GM18858 (cell line): ENCODE results near the gene GLS2.
"Not testable (repeated sequence)": the region's sequence is repeated elsewhere in the genome, so short reads cannot be mapped to it uniquely, and the experiment has no call there.

Experiments
- ATAC-seq: cut with Tn5 transposase; IDR thresholded peaks from one replicate; pipeline ENCODE4 v1.9.1; 2021; ENCODE audit not compliant: unreplicated experiment

The GLS2 gene

DNA sequence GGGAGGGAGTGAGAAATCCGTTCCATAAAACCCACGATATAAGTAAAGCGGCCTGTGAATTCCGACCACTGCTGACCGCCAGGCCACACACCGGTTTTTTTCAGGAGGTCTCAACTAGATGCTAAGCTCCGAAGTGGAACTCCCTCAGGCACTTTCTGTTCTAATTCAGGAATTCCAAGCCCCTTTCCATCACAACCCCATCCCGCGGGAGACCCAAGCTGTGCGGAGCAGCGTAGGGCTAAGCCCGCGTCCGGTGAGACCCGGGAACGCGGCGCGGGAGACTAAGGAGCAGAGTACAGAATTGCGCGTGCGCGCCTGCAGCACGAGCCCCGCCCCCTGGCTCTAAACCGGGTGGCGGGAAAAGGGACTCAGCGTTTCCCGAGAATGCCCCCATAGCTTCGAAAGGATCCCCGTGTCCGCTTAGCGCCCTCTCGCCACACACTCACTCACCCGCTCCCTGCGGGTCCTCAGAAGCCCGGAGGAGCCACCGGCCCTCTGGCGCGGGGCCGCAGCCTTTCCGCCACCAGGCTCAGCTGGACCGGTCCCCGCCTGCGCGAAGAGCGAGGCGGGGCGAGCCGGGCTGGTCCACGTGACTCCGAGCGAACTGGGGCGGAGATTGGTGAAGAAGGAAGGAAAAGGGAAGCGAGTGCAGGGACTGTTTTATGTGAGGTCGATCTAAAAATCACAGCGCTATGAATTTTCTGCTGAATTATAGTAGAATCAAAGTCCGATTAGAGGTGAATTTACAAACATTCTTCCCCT, 38.9 kb downstream of the GLS2 start, which contains the start of gene TIMELESS:
TIMELESS (minus strand) TSS at position 567 of the 762 bp plus-strand sequence. CDS start 15,256 bp downstream, outside the sequence.
- ATAC-seq: peak; percentile 84

DNA sequence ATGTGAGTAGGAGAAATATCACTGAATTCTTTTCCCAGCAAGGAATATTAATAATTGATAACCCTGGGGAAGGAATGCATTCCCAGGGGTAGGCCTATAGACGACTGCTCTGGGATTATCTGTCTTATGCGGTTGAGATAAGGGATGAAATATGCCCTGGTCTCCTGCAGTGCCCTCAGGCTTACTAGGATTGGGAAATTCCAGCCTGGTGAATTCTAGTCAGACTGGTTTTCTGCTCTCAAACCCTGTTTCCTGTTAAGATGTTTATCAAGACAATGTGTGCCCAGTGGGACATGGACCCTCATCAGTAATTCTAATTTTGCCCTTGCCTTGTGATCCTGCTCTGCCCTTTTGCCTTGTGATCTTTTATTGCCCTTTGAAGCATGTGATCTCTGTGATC, 44.8 kb downstream of the GLS2 start:
- ATAC-seq: not testable (repeated sequence)

DNA sequence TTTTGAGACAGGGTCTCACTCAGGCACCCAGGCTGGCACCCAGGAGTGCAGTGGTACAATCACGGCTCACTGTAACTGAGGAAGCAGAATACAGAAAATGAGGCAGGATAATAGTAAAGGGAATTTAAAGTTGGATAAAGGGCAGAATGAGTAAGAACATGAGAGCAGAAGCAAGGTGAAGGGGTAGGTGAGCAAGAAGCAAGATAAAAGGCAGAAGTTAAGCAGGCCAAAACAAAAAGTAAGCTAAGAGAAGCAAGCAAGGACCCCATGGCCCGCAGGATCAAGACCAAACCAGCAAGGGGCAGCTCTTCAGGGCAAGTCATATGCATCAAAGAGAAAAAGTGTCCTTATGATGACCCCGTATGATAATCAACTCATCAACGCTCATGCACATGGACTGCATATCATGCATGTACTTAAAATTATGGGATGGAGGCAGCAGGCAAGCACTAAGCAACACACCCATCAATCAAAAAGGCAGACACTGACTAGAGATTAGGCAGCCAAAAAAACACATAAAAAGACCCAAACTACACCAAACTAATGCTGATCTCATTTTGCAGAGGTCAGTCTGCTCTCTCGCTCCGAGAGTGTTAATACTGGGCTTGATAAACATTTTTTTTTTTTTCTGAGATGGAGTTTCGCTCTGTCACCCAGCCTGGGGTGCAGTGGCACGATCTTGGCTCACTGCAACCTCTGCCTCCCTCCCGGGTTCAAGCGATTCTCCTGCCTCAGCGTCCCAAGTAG, 50.4 kb downstream of the GLS2 start:
- no peak for ATAC-seq

DNA sequence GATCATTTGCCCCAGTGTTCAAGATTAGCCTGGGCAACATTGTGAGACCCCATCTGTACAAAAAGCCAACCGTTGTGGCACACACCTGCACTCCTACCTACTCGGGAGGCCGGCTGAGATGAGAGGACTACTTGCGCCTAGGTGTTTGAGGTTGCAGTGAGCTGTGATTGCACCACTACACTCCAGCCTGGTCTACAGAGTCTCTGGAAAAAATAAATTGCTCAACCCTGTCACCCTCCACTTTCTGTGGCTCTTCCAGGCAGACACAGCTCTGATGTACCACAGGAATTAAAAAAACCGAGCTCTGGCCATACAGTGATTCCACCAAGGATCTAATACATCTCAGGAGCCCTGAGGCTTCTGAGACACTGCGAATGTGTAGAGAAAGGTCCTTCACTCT, 53.1 kb downstream of the GLS2 start:
- ATAC-seq: no peak

DNA sequence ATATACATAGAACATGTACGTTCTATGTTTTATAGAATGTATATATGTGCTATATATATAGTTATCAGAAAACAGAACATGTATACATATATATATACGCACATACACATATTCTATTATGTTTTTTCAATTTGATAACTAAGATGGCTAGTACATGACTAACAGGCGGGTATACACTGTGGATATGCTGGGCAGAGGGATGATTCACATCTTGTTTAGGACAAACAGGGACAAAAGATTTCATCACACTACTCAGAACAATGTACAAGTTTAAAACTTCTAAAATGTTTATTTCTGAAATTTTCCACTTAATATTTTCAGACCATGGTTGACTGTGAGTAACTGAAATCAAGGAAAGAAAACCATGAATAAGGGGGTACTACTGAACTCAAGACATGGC, 56.1 kb downstream of the GLS2 start:
- ATAC-seq: no peak

DNA sequence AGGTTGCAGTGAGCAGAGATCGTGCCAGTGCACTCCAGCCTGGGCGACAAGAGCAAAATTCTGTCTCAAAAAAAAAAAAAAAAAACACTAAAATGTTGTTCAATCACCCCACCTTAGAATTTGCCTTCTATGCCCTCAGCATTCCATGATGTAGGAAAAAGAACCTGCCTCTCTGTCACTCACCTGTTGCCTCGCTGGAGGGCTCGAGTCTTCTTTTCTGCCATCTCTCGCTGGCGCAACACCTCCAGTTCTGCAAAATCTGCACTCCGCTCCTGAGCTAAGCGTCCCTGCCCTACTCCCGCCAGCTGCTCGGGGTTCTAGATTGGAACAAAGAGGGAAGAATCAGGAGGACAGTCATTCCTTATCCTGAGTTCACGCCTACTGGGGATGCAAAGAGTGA, 56.7 kb downstream of the GLS2 start:
- no peak for ATAC-seq

DNA sequence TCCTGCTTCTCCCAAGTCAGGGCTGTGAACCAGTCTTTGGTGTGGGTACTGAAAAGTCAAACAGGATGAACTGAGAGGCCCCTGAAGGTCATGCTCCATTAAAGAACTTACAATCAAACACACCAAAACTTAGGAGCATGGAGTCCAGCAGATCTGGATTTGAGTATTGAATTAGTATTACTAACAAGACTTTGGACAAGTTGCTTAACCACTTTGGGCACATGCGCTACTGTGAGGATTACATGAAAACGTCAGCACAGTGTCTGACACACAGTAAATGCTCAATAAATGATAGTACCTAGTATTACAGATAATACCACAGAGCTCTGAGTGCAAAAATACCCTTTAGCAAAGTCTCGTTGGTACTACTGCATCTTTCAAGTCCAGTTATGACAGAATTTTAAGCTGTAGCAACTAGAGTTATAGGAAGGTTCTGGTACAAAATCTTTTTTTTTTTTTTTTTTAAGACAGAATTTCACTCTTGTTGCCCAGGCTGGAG, 62.0 kb downstream of the GLS2 start:
- ATAC-seq: no peak

DNA sequence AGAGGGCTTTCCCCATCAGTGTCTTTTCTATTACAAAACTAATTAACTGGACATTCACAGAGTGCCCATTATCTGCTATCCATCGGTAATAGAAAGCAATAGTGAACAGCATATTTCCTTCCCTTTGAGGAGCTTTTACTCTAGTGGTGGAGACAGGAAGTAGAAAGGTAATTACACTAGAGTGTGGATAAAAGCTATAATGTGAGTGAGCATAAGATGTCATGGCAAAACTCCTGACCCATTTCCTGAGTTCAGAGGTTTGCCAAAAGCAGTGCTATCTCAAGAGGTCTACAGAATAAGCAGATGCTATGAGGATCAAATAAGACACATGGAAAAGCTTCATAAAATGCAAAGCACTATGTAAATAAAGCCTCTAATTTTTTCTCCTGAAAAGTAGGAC, 62.8 kb downstream of the GLS2 start:
- ATAC-seq: no peak
